Thyroid gland (tissue), 4 donors: ENCODE data around the gene MED27.

Experiments
- CTCF ChIP-seq, 6 experiments: fragments of 200-600 bp in 3 of 6; fragments of 450-650 bp in 3 of 6; sonication (generic) in 3 of 6; IDR thresholded peaks; one replicate each; pipeline ENCODE4 v1.5.1; 2016 to 2019; ENCODE audit warnings: antibody characterized with exemption in 6 of 6, mild to moderate bottlenecking in 2 of 6, inconsistent platforms in 1 of 6, moderate library complexity in 1 of 6
- POLR2A ChIP-seq, 2 donors: fragments of 450-650 bp; IDR thresholded peaks; one replicate each; pipeline ENCODE4 v1.6.1; 2017; ENCODE audit warnings: antibody characterized with exemption in 2 of 2, mild to moderate bottlenecking in 2 of 2, moderate library complexity in 1 of 2

GRCh38 chr9:131936929-131937328, 142.7 kb downstream of the MED27 start:
- no peak for TF ChIP-seq CTCF (IDR thresholded peaks at IDR 0.05)
- no peak for TF ChIP-seq POLR2A (IDR thresholded peaks at IDR 0.05)
